CD4-positive, alpha-beta T cell (primary cell): ENCODE data around the gene PACSIN2. TPM values are rescaled to one million over a fixed set of nuclear protein-coding genes. Genes with fewer than 3 reads are reported as not detected.
A peak's percentile ranks its signal among the peaks of the same experiment; 100 is the strongest.

Source experiments
- ATAC-seq: fragments of 200-7000 bp; cut with Tn5 transposase; one replicate; pipeline ENCODE4 v1.10.0; 2022; ENCODE audit warnings: mild to moderate bottlenecking; ENCODE audit not compliant: poor library complexity
- CTCF ChIA-PET: fragments of 350-600 bp; sonication (Branson Sonifier 250); formaldehyde crosslinking; loops from one replicate; lab custom pipeline; 2021; ENCODE audit warnings: antibody characterized with exemption, inconsistent platforms; lab: Charles Lee
- POLR2A ChIA-PET: fragments of 350-600 bp; sonication (Branson Sonifier 250); formaldehyde crosslinking; loops from one replicate; lab custom pipeline; 2021; ENCODE audit warnings: antibody characterized with exemption, inconsistent platforms; lab: Charles Lee
- DNase-seq, 14 experiments: peaks; one replicate each; pipeline ENCODE4 v3.0.0-alpha.2; 2013 to 2020; ENCODE audit warnings: mixed read lengths in 2 of 14
- H3K27ac ChIP-seq, 2 donors: one replicate each; pipeline versions ENCODE4 v1.5.1 to v1.7.0; 2013; ENCODE audit warnings: low read length in 2 of 2, low read depth in 1 of 2, mild to moderate bottlenecking in 1 of 2
- H3K27me3 ChIP-seq, 2 experiments: 1 replicate in 1 of 2; 2 replicates in 1 of 2; pipeline versions ENCODE4 v1.6.1 to v1.7.0; 2013; ENCODE audit warnings: low read length in 2 of 2, control low read depth in 1 of 2, mild to moderate bottlenecking in 1 of 2, moderate library complexity in 1 of 2; ENCODE audit not compliant: insufficient read depth in 2 of 2, control insufficient read depth in 1 of 2
- H3K36me3 ChIP-seq: one replicate; pipeline ENCODE4 v1.6.1; 2013; ENCODE audit warnings: low read length, control low read depth; ENCODE audit not compliant: insufficient read depth
- H3K4me1 ChIP-seq: one replicate; pipeline ENCODE4 v1.6.1; 2013; ENCODE audit warnings: low read length, control low read depth; ENCODE audit not compliant: insufficient read depth
- H3K4me3 ChIP-seq: one replicate; pipeline ENCODE4 v1.5.1; 2013; ENCODE audit warnings: mild to moderate bottlenecking, low read length, moderate library complexity
- H3K9me3 ChIP-seq, 2 experiments: 1 replicate in 1 of 2; 2 replicates in 1 of 2; pipeline versions ENCODE4 v1.6.1 to v1.7.0; 2013; ENCODE audit warnings: low read length in 2 of 2, mild to moderate bottlenecking in 2 of 2, control low read depth in 1 of 2, moderate library complexity in 1 of 2; ENCODE audit not compliant: control insufficient read depth in 1 of 2, insufficient read depth in 1 of 2
- H3K27ac Mint-ChIP-seq: one replicate; pipeline ENCODE4 v1.8.0; 2020; ENCODE audit warnings: mixed read lengths
- H3K27me3 Mint-ChIP-seq: one replicate; pipeline ENCODE4 v1.8.0; 2021; ENCODE audit warnings: mixed read lengths
- H3K36me3 Mint-ChIP-seq: one replicate; pipeline ENCODE4 v1.8.0; 2021; ENCODE audit warnings: low read depth, mixed read lengths
- H3K4me1 Mint-ChIP-seq: one replicate; pipeline ENCODE4 v1.8.0; 2021; ENCODE audit warnings: low read depth, mixed read lengths
- H3K4me3 Mint-ChIP-seq: one replicate; pipeline ENCODE4 v1.8.0; 2020; ENCODE audit warnings: mild to moderate bottlenecking, mixed read lengths
- H3K9me3 Mint-ChIP-seq: one replicate; pipeline ENCODE4 v1.8.0; 2020; ENCODE audit warnings: mixed read lengths
- intact Hi-C, 2 experiments: fragments of 100-400 bp; cut with DNase I in 1 of 2; cut with micrococcal nuclease in 1 of 2; formaldehyde crosslinking; loops; one replicate each; pipeline versions ENCODE4 v1.15.1 to v1.9.0; 2023 to 2025; cut with DNase I, micrococcal nuclease
- total RNA-seq, 174 experiments: library from RNA in 2 of 174; stranded (reverse) in 2 of 174; gene quantifications; one replicate each; pipeline ENCODE4 v1.2.3 and lab custom pipeline; 2021 to 2026
- TF ChIP-seq, protein P1 (sequence below): fragments of 200-600 bp; IDR thresholded peaks from one replicate; pipeline ENCODE4 v1.8.0; 2022; ENCODE audit warnings: antibody characterized with exemption, mild to moderate bottlenecking

The PACSIN2 gene
- total RNA-seq, 2 experiments from 2014 or later = 23.3 to 25.5 TPM

DNA sequence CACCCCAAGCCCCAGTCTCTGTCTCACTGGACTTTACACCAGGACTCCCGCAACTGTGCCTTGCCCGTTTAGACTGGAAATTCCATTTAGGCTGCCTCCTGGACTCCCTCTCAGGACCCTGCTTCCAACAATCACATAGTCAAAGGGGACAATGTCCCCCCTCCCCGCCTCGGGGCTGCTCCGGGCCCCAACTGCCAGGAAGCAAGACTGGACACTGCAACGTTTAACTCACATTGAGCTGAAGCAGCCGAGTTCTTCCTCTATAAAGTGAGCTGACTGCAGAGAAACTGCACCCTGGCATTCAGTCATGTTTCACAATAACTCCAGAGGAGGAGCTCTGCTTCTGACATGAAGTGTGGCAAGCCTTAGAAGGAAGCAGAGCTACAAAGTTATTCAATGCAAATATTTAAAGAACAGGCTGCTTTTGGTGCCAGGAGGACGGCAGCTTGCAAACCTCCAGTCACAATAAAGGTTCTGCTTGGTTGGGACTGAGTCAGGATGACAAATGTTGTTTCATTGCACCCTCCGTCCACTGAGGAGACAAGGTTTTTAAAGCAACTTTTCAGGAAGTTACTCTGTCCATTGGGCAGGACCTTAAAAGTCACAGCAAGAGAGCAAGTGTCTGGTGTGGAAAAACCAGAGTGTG lies 19.9 kb downstream of the PACSIN2 start:
- Mint-ChIP-seq H3K27ac (peak overlapping the region; percentile 39), H3K36me3 (peaks cover 25% of the 10 kb centered on the region), H3K4me1 (peaks cover 43% of the 10 kb centered on the region), H3K4me3 (no peak overlapping the region), H3K27me3 (no peaks in the 10 kb centered on the region), H3K9me3 (no peaks in the 10 kb centered on the region)
- ChIA-PET CTCF (no interaction called here), POLR2A (no interaction called here)
- intact Hi-C loops = no loop called here
- no peak overlapping the region for H3K4me3 ChIP-seq
- TF ChIP-seq, protein P1, sequence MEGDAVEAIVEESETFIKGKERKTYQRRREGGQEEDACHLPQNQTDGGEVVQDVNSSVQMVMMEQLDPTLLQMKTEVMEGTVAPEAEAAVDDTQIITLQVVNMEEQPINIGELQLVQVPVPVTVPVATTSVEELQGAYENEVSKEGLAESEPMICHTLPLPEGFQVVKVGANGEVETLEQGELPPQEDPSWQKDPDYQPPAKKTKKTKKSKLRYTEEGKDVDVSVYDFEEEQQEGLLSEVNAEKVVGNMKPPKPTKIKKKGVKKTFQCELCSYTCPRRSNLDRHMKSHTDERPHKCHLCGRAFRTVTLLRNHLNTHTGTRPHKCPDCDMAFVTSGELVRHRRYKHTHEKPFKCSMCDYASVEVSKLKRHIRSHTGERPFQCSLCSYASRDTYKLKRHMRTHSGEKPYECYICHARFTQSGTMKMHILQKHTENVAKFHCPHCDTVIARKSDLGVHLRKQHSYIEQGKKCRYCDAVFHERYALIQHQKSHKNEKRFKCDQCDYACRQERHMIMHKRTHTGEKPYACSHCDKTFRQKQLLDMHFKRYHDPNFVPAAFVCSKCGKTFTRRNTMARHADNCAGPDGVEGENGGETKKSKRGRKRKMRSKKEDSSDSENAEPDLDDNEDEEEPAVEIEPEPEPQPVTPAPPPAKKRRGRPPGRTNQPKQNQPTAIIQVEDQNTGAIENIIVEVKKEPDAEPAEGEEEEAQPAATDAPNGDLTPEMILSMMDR = no peak
- DNase-seq = peak in 3 of 14 experiments; percentile 20 to 57 (median 50)
- peaks cover 0 to 3% of the 10 kb centered on the region in 2 experiments for H3K9me3 ChIP-seq
- peaks cover 24% of the 10 kb centered on the region for H3K4me1 ChIP-seq
- H3K36me3 ChIP-seq = peaks cover 5% of the 10 kb centered on the region
- H3K27me3 ChIP-seq = no peaks in the 10 kb centered on the region
- H3K27ac ChIP-seq = no peak overlapping the region
- no peak for ATAC-seq

DNA sequence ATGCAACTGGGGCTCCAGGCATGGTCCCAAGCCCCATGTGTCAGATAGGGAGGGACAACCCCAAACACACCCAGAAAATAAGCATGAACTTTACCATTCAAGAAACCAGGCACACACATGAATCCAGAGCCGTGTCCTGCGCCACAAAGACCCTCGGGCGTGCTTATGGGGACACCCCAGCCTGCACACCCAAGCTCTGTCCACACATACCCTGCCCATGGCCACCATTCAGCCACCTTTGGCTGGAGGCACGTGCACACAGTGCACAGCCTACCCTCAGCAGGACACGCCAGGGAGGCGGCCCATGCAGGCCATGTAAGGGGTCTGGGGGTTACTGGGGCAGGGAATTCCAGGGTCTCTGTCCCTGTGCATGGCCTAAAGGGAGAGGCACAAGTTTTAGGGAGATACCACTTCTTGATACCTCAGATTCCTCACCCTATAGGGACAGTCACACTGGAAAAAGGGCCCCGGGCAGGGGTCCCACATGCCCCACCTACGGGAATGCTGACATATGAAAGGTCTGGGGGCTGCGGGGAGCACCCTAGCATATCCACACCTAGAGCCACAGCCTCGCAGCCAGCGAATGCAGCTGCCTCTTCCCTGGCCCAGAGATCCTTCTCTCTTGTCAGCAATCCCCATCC lies 20.6 kb downstream of the PACSIN2 start:
- Mint-ChIP-seq H3K27ac (no peak overlapping the region), H3K36me3 (peaks cover 25% of the 10 kb centered on the region), H3K27me3 (no peaks in the 10 kb centered on the region), H3K9me3 (no peaks in the 10 kb centered on the region), H3K4me1 (peaks cover 37% of the 10 kb centered on the region), H3K4me3 (no peak overlapping the region)
- Histone ChIP-seq H3K27me3 (no peaks in the 10 kb centered on the region), H3K27ac (no peak overlapping the region), H3K4me1 (peaks cover 22% of the 10 kb centered on the region), H3K36me3 (peaks cover 5% of the 10 kb centered on the region), H3K4me3 (no peak overlapping the region), H3K9me3 (peaks cover 0 to 3% of the 10 kb centered on the region in 2 experiments)
- TF ChIP-seq, protein P1 = no peak
- no peak for DNase-seq
- ATAC-seq = no peak
- intact Hi-C loops = no loop called here
- ChIA-PET POLR2A (no interaction called here), CTCF (no interaction called here)

DNA sequence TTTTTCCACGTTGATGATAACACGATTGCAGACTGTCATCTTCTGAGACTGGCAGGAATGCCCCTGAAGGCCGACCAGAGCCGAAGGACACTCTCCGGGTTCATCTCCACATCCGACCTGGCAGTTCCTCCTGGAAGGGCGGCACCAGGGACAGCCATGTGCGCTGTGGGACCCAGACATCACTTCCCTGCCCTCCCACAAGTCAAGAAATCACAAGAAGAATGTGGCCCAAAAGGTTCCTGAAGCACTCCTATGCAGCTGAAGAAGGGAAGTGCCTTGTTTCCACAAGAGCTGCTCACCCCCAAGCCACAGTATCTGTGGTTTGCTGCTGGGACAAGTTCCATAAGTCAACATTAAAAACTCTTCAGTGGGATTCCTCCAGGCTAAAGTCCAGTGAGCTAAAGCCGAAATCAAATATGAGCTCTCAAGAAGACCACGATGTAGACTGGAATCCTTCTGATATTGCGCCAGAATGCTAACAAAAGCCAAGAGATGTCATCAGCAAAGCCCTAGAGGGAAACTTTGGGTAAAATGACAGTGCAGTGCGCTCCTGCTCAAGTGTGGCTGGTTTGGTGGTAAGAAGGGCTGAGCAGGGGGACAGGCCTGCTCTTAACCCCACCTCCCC lies 21.2 kb downstream of the PACSIN2 start:
- Histone ChIP-seq H3K4me1 (peaks cover 18% of the 10 kb centered on the region), H3K4me3 (no peak overlapping the region), H3K9me3 (peaks cover 0 to 3% of the 10 kb centered on the region in 2 experiments), H3K27ac (no peak overlapping the region), H3K36me3 (peaks cover 5% of the 10 kb centered on the region), H3K27me3 (no peaks in the 10 kb centered on the region)
- TF ChIP-seq, protein P1 = no peak
- H3K4me1 Mint-ChIP-seq = peaks cover 30% of the 10 kb centered on the region
- ChIA-PET POLR2A (no interaction called here), CTCF (no interaction called here)
- intact Hi-C loops = no loop called here
- no peak overlapping the region for H3K27ac Mint-ChIP-seq
- DNase-seq (no peak), ATAC-seq (no peak)
- H3K4me3 Mint-ChIP-seq = no peak overlapping the region
- H3K27me3 Mint-ChIP-seq = no peaks in the 10 kb centered on the region
- H3K9me3 Mint-ChIP-seq = no peaks in the 10 kb centered on the region
- H3K36me3 Mint-ChIP-seq = peaks cover 25% of the 10 kb centered on the region
